ENCODE results near the gene INTS15.

INTS15 gene

DNA sequence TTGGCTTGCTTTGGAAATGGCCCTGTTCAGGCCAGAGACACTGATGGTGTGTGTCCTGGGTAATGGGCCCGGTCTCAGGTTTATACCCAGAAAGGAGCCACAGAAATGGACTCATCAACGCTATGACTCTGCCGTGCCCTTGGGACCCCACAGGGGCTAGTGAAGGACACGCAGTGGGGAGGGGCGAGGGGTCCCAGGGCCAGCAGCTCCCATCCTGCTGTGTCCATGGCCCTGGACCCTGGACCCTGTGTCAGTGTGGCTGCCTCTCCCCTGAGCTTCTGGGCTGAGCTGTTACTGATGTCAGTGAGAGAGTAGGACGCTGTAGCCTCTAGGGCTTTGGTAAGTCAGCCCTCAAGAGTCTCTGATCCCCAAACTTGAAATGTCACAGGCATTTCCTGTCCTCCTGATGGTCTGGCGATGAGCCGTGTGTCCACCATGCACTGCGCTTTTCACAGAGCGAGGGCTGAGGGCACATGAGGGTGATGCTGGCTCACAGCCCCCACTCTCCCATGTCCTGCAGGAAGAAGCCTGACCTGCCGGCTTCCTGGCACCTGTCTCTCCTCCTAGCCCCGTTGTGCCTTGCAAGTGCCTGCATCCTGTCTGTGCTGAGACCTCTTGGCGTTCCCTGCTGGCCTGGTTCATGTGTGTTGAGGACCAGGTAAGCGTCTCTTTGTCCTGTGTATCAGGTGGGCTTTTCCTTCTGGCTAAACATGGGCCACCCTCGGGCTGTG, 51.6 kb downstream of the INTS15 start:
- Histone ChIP-seq H3K4me3 (ENCODE audit: low read length) (no peak overlapping the region), H3K9ac (ENCODE audit: low read length) (no peak overlapping the region), H3K27ac (ENCODE audit: low read length) (no peak overlapping the region), H3K9me3 (ENCODE audit: control insufficient read depth, low read depth, low read length) (no peaks in the 10 kb centered on the region), H3K36me3 (ENCODE audit: control insufficient read depth, low read depth, low read length) (peaks cover 3% of the 10 kb centered on the region), H3K4me1 (ENCODE audit: control insufficient read depth, low read depth, low read length) (peaks cover 5% of the 10 kb centered on the region), H3K27me3 (ENCODE audit: control insufficient read depth, insufficient read depth, low read length) (no peaks in the 10 kb centered on the region)

DNA sequence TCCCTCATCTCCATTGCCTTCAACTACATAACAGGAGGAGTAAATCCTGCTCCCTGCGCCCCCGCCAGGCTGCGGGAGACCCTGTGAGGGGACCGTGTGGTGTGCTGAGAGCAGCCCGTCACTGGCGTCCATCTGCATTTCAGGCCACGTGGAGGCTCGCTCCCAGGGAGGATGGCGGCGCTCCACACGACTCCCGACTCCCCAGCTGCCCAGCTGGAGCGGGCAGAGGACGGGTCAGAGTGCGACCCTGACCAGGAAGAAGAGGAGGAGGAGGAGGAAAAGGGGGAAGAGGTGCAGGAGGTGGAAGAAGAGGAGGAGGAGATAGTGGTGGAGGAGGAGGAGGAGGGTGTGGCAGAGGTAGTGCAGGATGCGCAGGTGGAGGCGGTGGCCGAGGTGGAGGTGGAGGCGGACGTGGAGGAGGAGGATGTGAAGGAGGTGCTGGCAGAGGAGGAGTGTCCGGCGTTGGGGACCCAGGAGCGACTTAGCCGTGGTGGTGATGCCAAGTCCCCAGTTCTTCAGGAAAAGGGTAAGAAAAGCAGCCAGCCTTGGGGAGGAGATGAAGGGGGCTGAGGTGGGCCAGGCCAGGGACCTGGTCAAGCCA, 52.5 kb downstream of the INTS15 start:
- Histone ChIP-seq H3K4me1 (ENCODE audit: control insufficient read depth, low read depth, low read length) (peaks cover 5% of the 10 kb centered on the region), H3K9ac (ENCODE audit: low read length) (no peak overlapping the region), H3K4me3 (ENCODE audit: low read length) (no peak overlapping the region), H3K27ac (ENCODE audit: low read length) (no peak overlapping the region), H3K36me3 (ENCODE audit: control insufficient read depth, low read depth, low read length) (peaks cover 3% of the 10 kb centered on the region), H3K27me3 (ENCODE audit: control insufficient read depth, insufficient read depth, low read length) (no peaks in the 10 kb centered on the region), H3K9me3 (ENCODE audit: control insufficient read depth, low read depth, low read length) (no peaks in the 10 kb centered on the region)

DNA sequence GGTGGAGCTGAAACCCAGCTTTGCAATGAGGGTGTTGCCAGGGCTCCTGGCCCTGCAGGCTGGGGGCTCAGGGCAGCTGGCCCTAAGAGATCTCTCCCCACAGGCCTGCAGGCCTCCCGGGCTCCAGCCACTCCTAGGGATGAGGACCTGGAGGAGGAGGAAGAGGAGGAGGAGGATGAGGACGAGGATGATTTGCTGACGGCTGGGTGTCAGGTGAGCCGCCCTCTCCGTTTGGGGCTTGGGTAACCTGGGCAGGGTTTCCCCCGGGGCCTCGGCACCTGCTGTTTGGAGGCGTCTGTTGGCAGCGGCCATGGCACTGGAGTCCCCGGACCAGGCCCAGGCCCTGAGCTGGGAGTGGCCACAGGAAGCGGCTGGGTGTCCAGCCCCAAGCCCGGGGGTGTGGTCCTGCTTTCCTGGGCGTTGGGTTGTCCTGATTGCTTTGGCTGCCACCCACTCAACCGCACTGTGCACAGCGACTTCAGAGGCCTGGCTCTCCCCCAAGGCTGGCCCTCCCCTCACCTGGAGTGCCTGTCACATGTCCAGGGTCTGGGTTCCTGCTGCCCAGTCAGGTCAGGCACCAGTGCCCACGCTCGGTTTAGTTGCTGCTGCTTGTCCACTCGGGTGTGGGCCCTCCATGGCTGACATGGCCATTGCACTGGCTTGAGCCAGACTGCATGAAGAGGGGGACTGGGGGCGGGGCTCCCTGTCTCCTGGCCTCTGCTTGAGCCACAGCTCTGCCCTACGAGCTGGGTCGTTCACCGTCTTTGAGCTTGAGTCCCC, 53.2 kb downstream of the INTS15 start:
- Histone ChIP-seq H3K27ac (ENCODE audit: low read length) (no peak overlapping the region), H3K9ac (ENCODE audit: low read length) (no peak overlapping the region), H3K4me3 (ENCODE audit: low read length) (no peak overlapping the region), H3K27me3 (ENCODE audit: control insufficient read depth, insufficient read depth, low read length) (no peaks in the 10 kb centered on the region), H3K4me1 (ENCODE audit: control insufficient read depth, low read depth, low read length) (peaks cover 5% of the 10 kb centered on the region), H3K36me3 (ENCODE audit: control insufficient read depth, low read depth, low read length) (peaks cover 3% of the 10 kb centered on the region), H3K9me3 (ENCODE audit: control insufficient read depth, low read depth, low read length) (no peaks in the 10 kb centered on the region)

DNA sequence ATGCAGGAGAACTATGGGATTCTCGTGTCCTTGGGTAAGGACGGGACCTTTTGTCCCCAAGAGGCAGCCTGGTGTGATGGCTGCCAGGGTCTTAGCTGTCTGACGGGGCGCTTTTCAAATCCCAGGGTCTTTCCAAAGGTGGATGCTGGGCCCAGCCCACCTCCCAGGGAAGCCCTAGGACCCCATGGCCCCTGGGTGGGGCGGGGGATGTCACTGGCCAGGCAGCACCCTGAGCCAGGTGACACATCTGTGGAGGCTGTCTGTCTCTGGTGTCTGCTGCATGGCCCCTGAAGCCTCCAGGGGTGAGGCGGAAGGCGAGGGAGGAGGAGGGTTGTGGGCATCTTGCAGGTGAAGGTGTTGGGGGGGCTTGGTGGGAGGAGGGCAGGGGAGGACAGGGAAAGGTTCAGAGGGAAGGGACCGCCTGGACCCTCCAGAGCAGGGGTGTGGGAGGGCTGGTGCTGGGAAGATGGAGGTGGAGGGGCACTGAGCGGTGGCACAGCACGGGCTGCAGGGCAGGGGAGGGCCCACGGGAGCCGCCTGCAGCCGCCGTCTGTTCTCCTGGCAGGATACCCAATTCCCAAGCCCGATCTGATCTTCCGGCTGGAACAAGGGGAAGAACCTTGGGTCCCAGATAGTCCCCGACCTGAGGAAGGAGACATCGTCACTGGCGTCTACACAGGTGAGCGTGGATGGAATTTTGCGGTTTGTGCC, 54.2 kb downstream of the INTS15 start:
- peaks cover 5% of the 10 kb centered on the region for H3K4me1 ChIP-seq (ENCODE audit: control insufficient read depth, low read depth, low read length)
- no peaks in the 10 kb centered on the region for H3K9me3 ChIP-seq (ENCODE audit: control insufficient read depth, low read depth, low read length)
- no peak overlapping the region for H3K9ac ChIP-seq (ENCODE audit: low read length)
- H3K36me3 ChIP-seq (ENCODE audit: control insufficient read depth, low read depth, low read length) = peaks cover 3% of the 10 kb centered on the region
- H3K27me3 ChIP-seq (ENCODE audit: control insufficient read depth, insufficient read depth, low read length) = no peaks in the 10 kb centered on the region
- H3K4me3 ChIP-seq (ENCODE audit: low read length) = no peak overlapping the region
- no peak overlapping the region for H3K27ac ChIP-seq (ENCODE audit: low read length)

DNA sequence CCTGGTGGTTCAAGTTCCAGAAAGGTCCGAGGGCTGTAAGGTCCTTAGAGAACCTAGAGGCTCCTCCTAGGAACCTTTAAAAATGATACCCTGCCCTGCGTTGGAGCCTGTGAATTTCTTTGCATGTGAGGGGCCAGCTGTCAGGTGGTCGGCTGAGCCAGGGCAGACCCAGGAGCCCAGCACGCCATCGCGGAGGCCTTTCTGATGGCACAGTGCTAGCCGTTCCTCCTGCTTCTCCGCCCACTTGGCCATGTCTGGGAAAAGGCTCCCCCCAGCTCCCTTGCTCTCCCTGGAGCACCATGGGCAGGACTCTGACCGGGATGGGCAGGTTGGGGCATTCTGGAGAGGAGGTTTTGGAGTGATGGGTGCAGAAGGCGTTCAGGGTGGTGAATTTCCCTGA, 54.9 kb downstream of the INTS15 start:
- Histone ChIP-seq H3K27ac (ENCODE audit: low read length) (no peak overlapping the region), H3K9me3 (ENCODE audit: control insufficient read depth, low read depth, low read length) (no peaks in the 10 kb centered on the region), H3K9ac (ENCODE audit: low read length) (no peak overlapping the region), H3K27me3 (ENCODE audit: control insufficient read depth, insufficient read depth, low read length) (no peaks in the 10 kb centered on the region), H3K4me1 (ENCODE audit: control insufficient read depth, low read depth, low read length) (peaks cover 5% of the 10 kb centered on the region), H3K36me3 (ENCODE audit: control insufficient read depth, low read depth, low read length) (peaks cover 3% of the 10 kb centered on the region), H3K4me3 (ENCODE audit: low read length) (no peak overlapping the region)

DNA sequence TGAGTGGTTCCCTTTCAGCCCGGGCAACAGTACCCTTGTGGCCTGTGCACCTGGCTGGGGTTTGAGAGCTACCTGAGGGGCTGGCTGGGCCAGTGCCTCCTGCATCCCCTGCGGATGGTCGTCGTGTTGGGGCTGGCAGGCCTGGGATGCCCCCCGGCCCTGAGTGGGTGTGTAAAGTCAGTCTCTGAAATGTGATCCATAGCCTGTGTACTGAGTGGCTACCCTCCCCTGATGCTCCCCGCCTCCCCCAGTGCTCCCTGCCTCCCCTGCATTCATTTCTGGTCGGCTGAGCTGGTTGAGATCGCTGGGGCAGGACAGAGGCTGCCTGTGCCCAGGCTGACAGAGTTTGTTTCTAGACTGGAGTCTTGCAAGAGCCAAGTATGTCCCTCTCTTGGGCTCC, 56.6 kb downstream of the INTS15 start:
- no peaks in the 10 kb centered on the region for H3K27me3 ChIP-seq (ENCODE audit: control insufficient read depth, insufficient read depth, low read length)
- no peak overlapping the region for H3K9ac ChIP-seq (ENCODE audit: low read length)
- H3K36me3 ChIP-seq (ENCODE audit: control insufficient read depth, low read depth, low read length) = peaks cover 3% of the 10 kb centered on the region
- H3K9me3 ChIP-seq (ENCODE audit: control insufficient read depth, low read depth, low read length) = no peaks in the 10 kb centered on the region
- no peak overlapping the region for H3K4me3 ChIP-seq (ENCODE audit: low read length)
- H3K27ac ChIP-seq (ENCODE audit: low read length) = no peak overlapping the region
- no peaks in the 10 kb centered on the region for H3K4me1 ChIP-seq (ENCODE audit: control insufficient read depth, low read depth, low read length)

DNA sequence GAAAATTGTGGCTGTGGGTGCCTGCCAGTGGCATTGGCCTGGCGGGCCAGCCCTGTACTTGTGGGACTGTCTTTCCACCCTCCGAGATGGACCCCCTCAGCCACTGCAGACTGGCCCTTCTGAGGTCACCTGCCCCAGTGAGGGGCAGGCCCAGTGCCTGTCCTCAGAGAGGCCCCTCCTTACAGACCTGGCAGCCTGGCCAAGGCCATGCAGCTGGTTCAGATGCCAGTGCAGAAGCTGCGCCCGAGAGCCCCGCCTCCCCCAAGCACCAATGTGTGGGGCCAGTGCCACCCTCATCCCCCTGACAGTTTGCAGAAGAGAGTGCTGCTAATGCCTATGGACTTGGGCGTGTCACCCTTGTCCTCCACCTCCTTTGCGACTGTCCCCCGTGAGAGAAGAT, 57.3 kb downstream of the INTS15 start:
- Histone ChIP-seq H3K4me1 (ENCODE audit: control insufficient read depth, low read depth, low read length) (no peaks in the 10 kb centered on the region), H3K9me3 (ENCODE audit: control insufficient read depth, low read depth, low read length) (no peaks in the 10 kb centered on the region), H3K4me3 (ENCODE audit: low read length) (no peak overlapping the region), H3K9ac (ENCODE audit: low read length) (no peak overlapping the region), H3K27ac (ENCODE audit: low read length) (no peak overlapping the region), H3K27me3 (ENCODE audit: control insufficient read depth, insufficient read depth, low read length) (no peaks in the 10 kb centered on the region), H3K36me3 (ENCODE audit: control insufficient read depth, low read depth, low read length) (peaks cover 3% of the 10 kb centered on the region)

DNA sequence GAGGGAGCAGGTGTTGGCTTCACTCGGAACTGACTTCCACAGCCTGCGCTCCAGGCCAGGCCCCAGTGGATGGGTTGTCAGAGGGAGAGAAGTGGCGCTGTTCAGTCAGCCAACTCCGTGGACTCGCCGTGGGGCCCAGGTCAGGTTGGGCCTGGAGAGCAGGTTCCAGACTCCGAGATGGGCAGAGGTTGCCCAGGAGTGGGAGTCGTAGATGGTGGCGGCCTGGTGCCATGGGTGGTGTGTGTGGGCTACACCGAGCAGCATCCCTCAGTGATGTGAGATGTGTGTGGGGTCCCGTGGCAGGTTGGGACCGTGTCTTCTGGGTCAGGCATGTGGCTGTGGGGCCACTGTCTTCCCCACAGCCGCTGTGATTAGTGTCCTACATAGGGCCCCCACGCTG, 57.7 kb downstream of the INTS15 start:
- Histone ChIP-seq H3K9me3 (ENCODE audit: control insufficient read depth, low read depth, low read length) (no peaks in the 10 kb centered on the region), H3K4me3 (ENCODE audit: low read length) (no peak overlapping the region), H3K36me3 (ENCODE audit: control insufficient read depth, low read depth, low read length) (peaks cover 3% of the 10 kb centered on the region), H3K27me3 (ENCODE audit: control insufficient read depth, insufficient read depth, low read length) (no peaks in the 10 kb centered on the region), H3K9ac (ENCODE audit: low read length) (no peak overlapping the region), H3K4me1 (ENCODE audit: control insufficient read depth, low read depth, low read length) (no peaks in the 10 kb centered on the region), H3K27ac (ENCODE audit: low read length) (no peak overlapping the region)

DNA sequence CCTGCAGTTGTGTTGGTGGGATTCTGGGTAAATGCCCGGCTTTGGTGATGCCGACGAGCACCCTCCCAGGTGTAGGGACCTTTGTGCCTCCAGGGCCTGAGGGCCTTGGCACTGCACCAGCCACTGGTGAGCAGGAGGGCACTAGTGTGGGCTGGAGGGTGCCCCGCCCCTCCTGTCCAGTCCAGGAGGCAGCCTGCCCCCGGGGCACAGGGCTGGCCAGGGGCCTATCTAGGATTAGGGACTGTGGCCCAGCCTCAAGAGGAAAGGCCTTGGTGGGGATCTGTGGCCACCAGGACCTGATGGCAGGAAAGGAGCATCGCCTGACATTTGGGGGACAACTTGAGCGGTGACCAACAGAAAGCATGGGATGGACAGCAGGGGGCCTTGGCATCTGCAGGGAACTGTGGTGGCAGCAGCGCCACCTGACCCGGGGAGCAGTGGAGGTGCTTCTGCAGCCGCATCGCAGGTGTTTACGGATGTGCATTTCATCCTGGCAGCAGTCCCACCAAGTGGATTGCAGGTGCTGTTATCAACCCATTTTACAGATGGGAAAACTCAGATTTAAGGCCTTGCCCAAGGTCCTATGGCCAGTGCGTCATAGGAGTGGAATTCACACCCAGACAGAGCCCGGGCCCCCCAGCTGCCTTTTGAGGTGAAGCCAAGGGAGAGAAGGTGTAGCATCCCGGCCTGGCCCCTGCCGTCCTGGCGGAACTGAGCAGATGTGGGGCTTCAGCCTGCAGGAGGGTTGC, 58.4 kb downstream of the INTS15 start:
- Histone ChIP-seq H3K27ac (ENCODE audit: low read length) (no peak overlapping the region), H3K9ac (ENCODE audit: low read length) (no peak overlapping the region), H3K4me1 (ENCODE audit: control insufficient read depth, low read depth, low read length) (no peaks in the 10 kb centered on the region), H3K4me3 (ENCODE audit: low read length) (no peak overlapping the region), H3K9me3 (ENCODE audit: control insufficient read depth, low read depth, low read length) (no peaks in the 10 kb centered on the region), H3K27me3 (ENCODE audit: control insufficient read depth, insufficient read depth, low read length) (no peaks in the 10 kb centered on the region), H3K36me3 (ENCODE audit: control insufficient read depth, low read depth, low read length) (peaks cover 3% of the 10 kb centered on the region)

DNA sequence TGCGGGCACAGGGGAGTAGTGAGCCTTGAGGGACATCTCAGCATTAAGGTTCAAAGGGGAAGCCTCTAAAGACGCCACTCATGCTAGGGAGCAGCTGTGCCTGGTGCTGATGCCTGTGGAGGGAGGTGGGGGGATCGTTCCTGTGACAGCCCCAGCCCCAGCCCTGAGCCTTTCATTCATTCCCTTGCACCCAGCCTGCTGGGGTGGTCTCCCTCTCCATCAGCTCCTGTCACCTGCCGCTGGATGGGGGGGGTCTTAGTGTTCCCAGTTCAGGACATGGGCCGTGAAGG, 58.9 kb downstream of the INTS15 start:
- Histone ChIP-seq H3K9ac (ENCODE audit: low read length) (no peak overlapping the region), H3K27me3 (ENCODE audit: control insufficient read depth, insufficient read depth, low read length) (no peaks in the 10 kb centered on the region), H3K9me3 (ENCODE audit: control insufficient read depth, low read depth, low read length) (no peaks in the 10 kb centered on the region), H3K4me1 (ENCODE audit: control insufficient read depth, low read depth, low read length) (no peaks in the 10 kb centered on the region), H3K36me3 (ENCODE audit: control insufficient read depth, low read depth, low read length) (no peaks in the 10 kb centered on the region), H3K4me3 (ENCODE audit: low read length) (no peak overlapping the region), H3K27ac (ENCODE audit: low read length) (no peak overlapping the region)

Data from iPS-18a (cell line).